Hepatocyte (in vitro differentiated cells): ENCODE data around the gene KCNH3. TPM values are rescaled to one million over a fixed set of nuclear protein-coding genes. Genes with fewer than 3 reads are reported as not detected.

Experiments used
- DNase-seq: peaks from one replicate; pipeline ENCODE4 v3.0.0-alpha.2; 2016; ENCODE audit warnings: low spot score
- H2AFZ ChIP-seq: fragments of 200-600 bp; sonication (generic); 2 replicates; pipeline ENCODE4 v1.6.0; 2016; ENCODE audit warnings: antibody characterized with exemption, mild to moderate bottlenecking
- H3K27ac ChIP-seq: fragments of 200-600 bp; sonication (generic); 2 replicates; pipeline ENCODE4 v1.5.1; 2016; ENCODE audit warnings: mild to moderate bottlenecking
- H3K27me3 ChIP-seq: fragments of 200-600 bp; sonication (generic); 2 replicates; pipeline ENCODE4 v1.6.1; 2016
- H3K36me3 ChIP-seq: fragments of 200-600 bp; sonication (generic); replicated peaks from 2 replicates; pipeline ENCODE4 v1.5.1; 2016; ENCODE audit warnings: low read depth; ENCODE audit not compliant: insufficient read depth
- H3K4me1 ChIP-seq: fragments of 200-600 bp; sonication (generic); 2 replicates; pipeline ENCODE4 v1.5.1; 2016; ENCODE audit warnings: mild to moderate bottlenecking, moderate library complexity; ENCODE audit not compliant: insufficient read depth
- H3K4me2 ChIP-seq: fragments of 200-600 bp; sonication (generic); 2 replicates; pipeline ENCODE4 v1.6.0; 2016
- H3K4me3 ChIP-seq: fragments of 200-600 bp; sonication (generic); 2 replicates; pipeline ENCODE4 v1.5.1; 2016; ENCODE audit warnings: mild to moderate bottlenecking
- H3K79me2 ChIP-seq: fragments of 200-600 bp; sonication (generic); 2 replicates; pipeline ENCODE4 v1.6.0; 2017; ENCODE audit warnings: mild to moderate bottlenecking
- H3K9me2 ChIP-seq: fragments of 200-600 bp; sonication (generic); replicated peaks from 2 replicates; pipeline ENCODE4 v1.6.0; 2017; ENCODE audit warnings: mild to moderate bottlenecking; ENCODE audit not compliant: insufficient read depth
- H3K9me3 ChIP-seq: fragments of 200-600 bp; sonication (generic); 2 replicates; pipeline ENCODE4 v1.5.1; 2016; ENCODE audit warnings: low read depth, mild to moderate bottlenecking
- H4K20me1 ChIP-seq: fragments of 200-600 bp; sonication (generic); 2 replicates; pipeline ENCODE4 v1.6.0; 2016; ENCODE audit warnings: mild to moderate bottlenecking; ENCODE audit not compliant: insufficient read depth, poor library complexity, severe bottlenecking
- EZH2 ChIP-seq: fragments of 200-600 bp; sonication (generic); IDR thresholded peaks from 2 replicates; pipeline ENCODE4 v1.6.1; 2016; ENCODE audit warnings: antibody characterized with exemption, mild to moderate bottlenecking, borderline replicate concordance
- EZH2phosphoT487 ChIP-seq: fragments of 200-600 bp; sonication (generic); IDR thresholded peaks from one replicate; pipeline ENCODE4 v1.6.1; 2018; ENCODE audit warnings: antibody characterized with exemption, mild to moderate bottlenecking, low read depth, moderate library complexity; ENCODE audit not compliant: unreplicated experiment, severe bottlenecking
- WGBS: methylation state at CpG from one replicate; pipeline ENCODE4 v1.1.6; 2016; ENCODE audit warnings: low lambda C conversion rate; ENCODE audit errors: missing lambda C conversion rate; 5-methylcytosine and 5-hydroxymethylcytosine counted together
- polyA plus RNA-seq: library from polyadenylated mRNA; unstranded; fragments of >200 nt; fragmentation: Nextera tagmentation; extraction: Ambion mirVana; gene quantifications from 2 replicates; pipeline ENCODE4 v1.2.1, GENCODE V29; 2016
- total RNA-seq: library from RNA; depleted of rRNA; stranded (reverse); fragments of >200 nt; gene quantifications from 2 replicates; pipeline ENCODE4 v1.2.3, GENCODE V29; 2014
- TF ChIP-seq, protein P1 (sequence below): fragments of 200-600 bp; sonication (generic); IDR thresholded peaks from 2 replicates; pipeline ENCODE4 v1.5.1; 2016; ENCODE audit warnings: antibody characterized with exemption, mild to moderate bottlenecking; ENCODE audit not compliant: poor library complexity

Gene KCNH3
- total and polyA plus RNA-seq, 2 experiments from 2014 or later: 0.30 to 1.1 TPM

DNA sequence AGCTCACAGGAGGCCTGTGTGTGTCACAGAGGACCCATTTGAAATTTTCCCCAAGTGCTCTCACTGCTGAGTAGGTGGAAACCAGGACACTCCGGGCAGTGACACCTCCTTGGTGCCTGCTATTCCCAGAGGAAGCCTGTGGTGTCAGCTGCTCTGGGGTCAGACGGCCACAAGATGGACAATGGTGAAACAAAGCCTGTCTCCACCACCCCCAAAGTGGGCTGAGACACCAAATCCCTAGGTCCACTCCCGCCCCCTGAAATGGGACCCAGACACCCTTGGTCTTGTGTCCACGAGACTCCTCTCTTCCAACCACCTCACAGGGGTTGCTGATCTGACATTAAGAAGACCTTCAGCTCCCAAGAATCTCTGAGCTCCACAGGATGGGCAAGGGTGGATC lies 7.0 kb downstream of the KCNH3 start:
- TF ChIP-seq EZH2 (no peak), EZH2phosphoT487 (no peak)
- TF ChIP-seq, protein P1, sequence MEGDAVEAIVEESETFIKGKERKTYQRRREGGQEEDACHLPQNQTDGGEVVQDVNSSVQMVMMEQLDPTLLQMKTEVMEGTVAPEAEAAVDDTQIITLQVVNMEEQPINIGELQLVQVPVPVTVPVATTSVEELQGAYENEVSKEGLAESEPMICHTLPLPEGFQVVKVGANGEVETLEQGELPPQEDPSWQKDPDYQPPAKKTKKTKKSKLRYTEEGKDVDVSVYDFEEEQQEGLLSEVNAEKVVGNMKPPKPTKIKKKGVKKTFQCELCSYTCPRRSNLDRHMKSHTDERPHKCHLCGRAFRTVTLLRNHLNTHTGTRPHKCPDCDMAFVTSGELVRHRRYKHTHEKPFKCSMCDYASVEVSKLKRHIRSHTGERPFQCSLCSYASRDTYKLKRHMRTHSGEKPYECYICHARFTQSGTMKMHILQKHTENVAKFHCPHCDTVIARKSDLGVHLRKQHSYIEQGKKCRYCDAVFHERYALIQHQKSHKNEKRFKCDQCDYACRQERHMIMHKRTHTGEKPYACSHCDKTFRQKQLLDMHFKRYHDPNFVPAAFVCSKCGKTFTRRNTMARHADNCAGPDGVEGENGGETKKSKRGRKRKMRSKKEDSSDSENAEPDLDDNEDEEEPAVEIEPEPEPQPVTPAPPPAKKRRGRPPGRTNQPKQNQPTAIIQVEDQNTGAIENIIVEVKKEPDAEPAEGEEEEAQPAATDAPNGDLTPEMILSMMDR: no peak
- Histone ChIP-seq H3K9me3 (no peaks in the 10 kb centered on the region), H3K27me3 (peaks cover 53% of the 10 kb centered on the region), H3K4me3 (no peak overlapping the region), H3K27ac (no peak overlapping the region), H4K20me1 (no peaks in the 10 kb centered on the region), H3K4me2 (no peak overlapping the region), H2AFZ (no peak overlapping the region), H3K9me2 (no peaks in the 10 kb centered on the region), H3K4me1 (peaks cover 8% of the 10 kb centered on the region), H3K36me3 (no peaks in the 10 kb centered on the region), H3K79me2 (no peaks in the 10 kb centered on the region)
- 75% methylated on average over 4 of the region's 4 CpGs for WGBS
- no peak for DNase-seq

DNA sequence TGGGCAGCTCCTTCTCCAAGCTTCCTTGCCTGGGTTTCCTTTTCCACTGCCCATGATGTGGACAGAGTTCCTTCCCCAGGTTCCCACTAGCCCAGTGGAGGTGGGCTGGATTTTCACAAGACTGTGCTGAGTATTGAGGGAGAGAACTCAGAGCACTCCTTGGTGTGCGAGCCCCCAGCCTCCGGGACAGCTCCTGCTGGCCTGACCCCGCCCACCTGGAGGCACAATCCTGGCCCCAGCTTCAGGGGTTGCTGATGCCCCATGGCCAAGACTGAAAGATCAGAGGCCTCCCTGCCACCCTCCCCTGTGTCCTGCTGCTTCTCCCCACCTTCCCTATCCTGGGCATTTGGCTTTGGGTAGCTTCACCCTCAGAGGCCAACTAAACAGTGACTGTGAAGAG lies 7.7 kb downstream of the KCNH3 start:
- Histone ChIP-seq H4K20me1 (no peaks in the 10 kb centered on the region), H3K4me2 (no peak overlapping the region), H3K27ac (no peak overlapping the region), H3K9me3 (no peaks in the 10 kb centered on the region), H3K9me2 (no peaks in the 10 kb centered on the region), H3K4me3 (no peak overlapping the region), H3K27me3 (peaks cover 52% of the 10 kb centered on the region), H3K4me1 (peaks cover 8% of the 10 kb centered on the region), H3K79me2 (no peaks in the 10 kb centered on the region), H2AFZ (no peak overlapping the region), H3K36me3 (no peaks in the 10 kb centered on the region)
- DNase-seq: no peak
- TF ChIP-seq EZH2phosphoT487 (no peak), EZH2 (no peak)
- TF ChIP-seq, protein P1: no peak
- WGBS: 65% methylated on average over 3 of the region's 3 CpGs

DNA sequence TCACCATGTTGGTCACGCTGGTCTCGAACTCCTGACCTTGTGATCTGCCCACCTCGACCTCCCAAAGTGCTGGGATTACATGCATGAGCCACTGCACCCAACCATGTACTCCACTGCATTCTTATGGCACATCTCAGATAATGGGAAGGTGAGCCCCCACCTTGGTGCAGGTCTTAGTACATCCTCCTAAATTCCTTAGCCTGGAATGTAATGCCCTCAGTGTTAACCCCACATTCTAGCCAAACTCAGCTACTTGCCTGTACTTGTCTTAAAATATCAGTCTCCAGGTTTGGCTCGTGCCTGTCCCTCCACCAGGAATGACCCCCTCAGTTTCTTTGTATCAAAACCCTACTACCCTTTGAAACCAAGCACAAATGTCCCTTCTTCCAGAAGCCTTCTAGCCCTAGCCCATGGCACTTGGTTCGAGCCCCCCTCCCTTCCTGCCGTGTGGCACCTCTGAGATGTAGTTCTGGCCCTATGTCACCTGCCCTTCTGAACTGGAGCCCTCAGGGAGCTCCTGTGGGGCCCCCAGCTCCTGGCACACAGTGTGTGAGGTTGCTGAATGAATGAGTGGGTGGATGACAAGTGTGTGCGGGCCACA lies 8.4 kb downstream of the KCNH3 start:
- H3K9me3 ChIP-seq: no peaks in the 10 kb centered on the region
- DNase-seq: no peak
- WGBS: 87% methylated on average over 7 of the region's 7 CpGs
- no peaks in the 10 kb centered on the region for H3K79me2 ChIP-seq
- no peak overlapping the region for H3K4me3 ChIP-seq
- no peaks in the 10 kb centered on the region for H3K9me2 ChIP-seq
- H3K4me2 ChIP-seq: no peak overlapping the region
- H3K27ac ChIP-seq: no peak overlapping the region
- H2AFZ ChIP-seq: no peak overlapping the region
- H3K4me1 ChIP-seq: peaks cover 8% of the 10 kb centered on the region
- H3K27me3 ChIP-seq: peaks cover 52% of the 10 kb centered on the region
- TF ChIP-seq, protein P1: no peak
- no peak for TF ChIP-seq EZH2phosphoT487
- no peak for TF ChIP-seq EZH2
- H3K36me3 ChIP-seq: no peaks in the 10 kb centered on the region
- H4K20me1 ChIP-seq: no peaks in the 10 kb centered on the region
